ENCODE results near the gene HUWE1. TPM values are rescaled to one million over a fixed set of nuclear protein-coding genes. Genes with fewer than 3 reads are reported as not detected.

HUWE1 gene
- total RNA-seq, 4 donors from 2014 or later = 65.1 to 104 (median 84.7) TPM

DNA sequence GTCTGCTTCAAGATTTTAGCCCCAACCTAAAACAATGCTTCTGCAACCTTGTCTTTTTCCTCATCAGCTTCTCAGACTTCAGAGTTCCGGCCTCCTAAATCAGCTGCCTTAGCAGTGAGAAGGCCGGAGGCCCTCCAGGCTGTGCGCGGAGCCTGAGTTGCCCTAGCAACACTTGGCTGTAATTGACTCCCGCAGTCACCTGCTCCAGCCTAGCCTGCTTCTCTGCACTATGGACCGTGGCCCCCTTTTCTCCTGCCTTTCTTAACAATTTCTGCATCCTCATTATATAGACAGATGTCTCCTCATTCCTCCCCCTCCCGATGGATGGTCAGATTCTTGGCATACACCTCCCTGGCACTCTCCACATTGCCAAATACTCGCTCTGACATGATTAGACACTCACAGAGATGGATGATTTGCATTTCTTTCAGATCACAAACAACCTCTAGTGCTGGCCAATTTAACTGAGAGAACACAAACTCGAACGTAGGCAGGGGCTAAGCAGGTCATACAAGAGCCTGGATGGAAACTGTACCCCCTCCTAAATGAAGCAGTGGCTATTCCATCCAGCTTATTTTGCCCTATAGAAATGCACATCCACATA lies 9.5 kb upstream of the HUWE1 start:
- H3K4me3 ChIP-seq = no peak overlapping the region
- 69% methylated on average over 10 of the region's 10 CpGs; no CpG with 5 or more reads in 1 of the 2 donors for WGBS, 2 donors (ENCODE audit: low coverage in 1 of 2)
- DNase-seq = no peak

DNA sequence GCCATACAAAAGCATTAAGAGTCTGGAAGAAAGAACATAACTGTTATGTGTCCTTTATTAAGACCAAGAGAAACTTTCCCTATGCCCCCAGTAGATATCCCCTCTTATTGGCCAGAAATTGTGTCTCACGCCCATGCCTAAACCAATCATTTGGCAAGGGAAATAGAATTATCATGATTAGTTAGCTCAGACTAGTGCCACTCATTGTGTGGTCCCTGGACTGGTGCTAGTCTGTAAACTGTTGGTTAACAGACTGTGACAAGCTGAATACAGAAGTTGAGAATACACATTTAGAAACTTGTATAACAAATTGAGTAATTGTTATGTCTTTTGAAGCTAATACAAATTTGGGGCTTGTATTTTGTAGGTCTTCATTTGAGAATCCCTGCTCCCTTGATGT lies 8.1 kb upstream of the HUWE1 start:
- DNase-seq = no peak
- intact Hi-C loops (cut with DNase I; ENCODE audit: low total_unique reads) = no loop called here
- TF ChIP-seq POLR2A (IDR thresholded peaks at IDR 0.05) (no peak), EP300 (IDR thresholded peaks at IDR 0.05; ENCODE audit: low read depth) (no peak), POLR2AphosphoS5 (IDR thresholded peaks at IDR 0.05) (no peak)
- TF ChIP-seq, protein P1, sequence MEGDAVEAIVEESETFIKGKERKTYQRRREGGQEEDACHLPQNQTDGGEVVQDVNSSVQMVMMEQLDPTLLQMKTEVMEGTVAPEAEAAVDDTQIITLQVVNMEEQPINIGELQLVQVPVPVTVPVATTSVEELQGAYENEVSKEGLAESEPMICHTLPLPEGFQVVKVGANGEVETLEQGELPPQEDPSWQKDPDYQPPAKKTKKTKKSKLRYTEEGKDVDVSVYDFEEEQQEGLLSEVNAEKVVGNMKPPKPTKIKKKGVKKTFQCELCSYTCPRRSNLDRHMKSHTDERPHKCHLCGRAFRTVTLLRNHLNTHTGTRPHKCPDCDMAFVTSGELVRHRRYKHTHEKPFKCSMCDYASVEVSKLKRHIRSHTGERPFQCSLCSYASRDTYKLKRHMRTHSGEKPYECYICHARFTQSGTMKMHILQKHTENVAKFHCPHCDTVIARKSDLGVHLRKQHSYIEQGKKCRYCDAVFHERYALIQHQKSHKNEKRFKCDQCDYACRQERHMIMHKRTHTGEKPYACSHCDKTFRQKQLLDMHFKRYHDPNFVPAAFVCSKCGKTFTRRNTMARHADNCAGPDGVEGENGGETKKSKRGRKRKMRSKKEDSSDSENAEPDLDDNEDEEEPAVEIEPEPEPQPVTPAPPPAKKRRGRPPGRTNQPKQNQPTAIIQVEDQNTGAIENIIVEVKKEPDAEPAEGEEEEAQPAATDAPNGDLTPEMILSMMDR (IDR thresholded peaks at IDR 0.05) = no peak
- Histone ChIP-seq H3K4me1 (no peaks in the 10 kb centered on the region), H3K27ac (no peak overlapping the region), H3K4me3 (no peak overlapping the region), H3K9me3 (no peaks in the 10 kb centered on the region), H3K27me3 (no peaks in the 10 kb centered on the region), H3K36me3 (no peaks in the 10 kb centered on the region)
- WGBS, 2 donors (ENCODE audit: low coverage in 1 of 2) = 89% methylated on average over 1 of the region's 1 CpG; no CpG with 5 or more reads in 1 of the 2 donors
- in situ Hi-C loops (cut with MboI; ENCODE audit: low pct_ligation_motif_present in 1 of 4, low pct_unique_long_range_greater_than_20kb in 1 of 4, low sequenced_read_pairs in 3 of 4) = no loop called here

More for the DNA sequence above, 9.5 kb upstream of the HUWE1 start:
- H3K27me3 ChIP-seq = no peaks in the 10 kb centered on the region
- no peak overlapping the region for H3K27ac ChIP-seq
- TF ChIP-seq POLR2A (IDR thresholded peaks at IDR 0.05) (no peak), POLR2AphosphoS5 (IDR thresholded peaks at IDR 0.05) (no peak), EP300 (IDR thresholded peaks at IDR 0.05; ENCODE audit: low read depth) (no peak)
- TF ChIP-seq, protein P1 (IDR thresholded peaks at IDR 0.05) = no peak
- intact Hi-C loops (cut with DNase I; ENCODE audit: low total_unique reads) (no loop called here), in situ Hi-C loops (cut with MboI; ENCODE audit: low pct_ligation_motif_present in 1 of 4, low pct_unique_long_range_greater_than_20kb in 1 of 4, low sequenced_read_pairs in 3 of 4) (no loop called here)
- H3K9me3 ChIP-seq = no peaks in the 10 kb centered on the region
- no peaks in the 10 kb centered on the region for H3K36me3 ChIP-seq
- no peaks in the 10 kb centered on the region for H3K4me1 ChIP-seq

DNA sequence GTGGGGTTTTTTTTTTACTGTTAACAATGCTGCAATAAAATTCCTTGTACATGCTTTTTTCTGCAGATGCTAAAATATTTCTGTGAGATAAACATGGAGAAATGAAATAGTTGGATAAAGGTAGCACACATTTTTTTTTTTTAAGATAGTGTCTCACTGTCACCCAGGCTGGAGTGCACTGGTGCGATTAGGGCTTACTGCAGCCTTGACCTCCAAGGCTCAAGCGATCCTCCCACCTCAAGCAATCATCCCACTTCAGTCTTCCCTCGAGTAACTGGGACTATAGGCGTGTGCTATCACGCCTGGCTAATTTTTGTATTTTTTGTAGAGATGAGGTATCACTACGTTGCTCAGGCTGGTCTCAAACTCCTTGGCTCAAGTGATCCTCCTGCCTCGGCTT lies 1.8 kb upstream of the HUWE1 start:
- in situ Hi-C loops (cut with MboI; ENCODE audit: low pct_ligation_motif_present in 1 of 4, low pct_unique_long_range_greater_than_20kb in 1 of 4, low sequenced_read_pairs in 3 of 4) (no loop called here), intact Hi-C loops (cut with DNase I; ENCODE audit: low total_unique reads) (no loop called here)
- no peak overlapping the region for H3K4me3 ChIP-seq
- H3K27ac ChIP-seq = no peak overlapping the region
- TF ChIP-seq POLR2A (IDR thresholded peaks at IDR 0.05) (no peak), POLR2AphosphoS5 (IDR thresholded peaks at IDR 0.05) (no peak), EP300 (IDR thresholded peaks at IDR 0.05; ENCODE audit: low read depth) (no peak)
- TF ChIP-seq, protein P1 (IDR thresholded peaks at IDR 0.05) = no peak
- H3K27me3 ChIP-seq = no peaks in the 10 kb centered on the region
- DNase-seq = no peak
- peaks cover 0 to 10% (median 6%) of the 10 kb centered on the region in 4 donors for H3K4me1 ChIP-seq
- 60 to 81% methylated on average over 1 to 7 of the region's 7 CpGs for WGBS, 2 donors (ENCODE audit: low coverage in 1 of 2)
- no peaks in the 10 kb centered on the region for H3K9me3 ChIP-seq
- no peaks in the 10 kb centered on the region for H3K36me3 ChIP-seq

DNA sequence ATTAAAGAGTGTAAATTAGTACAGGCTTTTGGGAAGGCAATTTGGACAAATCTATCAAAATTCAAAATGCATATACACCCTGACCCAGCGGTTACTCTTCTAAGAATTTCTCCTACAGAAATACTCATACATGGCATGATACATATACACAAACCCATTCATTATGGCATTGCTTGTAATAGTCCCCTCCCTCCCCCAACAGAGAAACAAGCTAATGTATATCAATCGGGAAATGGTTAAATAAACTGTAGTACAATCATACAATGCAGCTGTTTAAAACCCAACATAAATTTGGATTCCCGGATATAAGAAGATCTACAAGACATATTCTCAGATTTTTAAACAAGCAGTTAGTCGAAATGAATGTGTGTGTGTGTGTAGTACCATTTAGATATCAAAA lies 808 bp downstream of the HUWE1 start:
- Histone ChIP-seq H3K9me3 (no peaks in the 10 kb centered on the region), H3K4me1 (peaks cover 0 to 23% (median 11%) of the 10 kb centered on the region in 4 donors), H3K36me3 (no peaks in the 10 kb centered on the region), H3K27ac (peak overlapping the region; percentile 89 to 95 (median 90)), H3K27me3 (no peaks in the 10 kb centered on the region), H3K4me3 (peak overlapping the region; percentile 22 to 85 (median 64))
- intact Hi-C loops (cut with DNase I; ENCODE audit: low total_unique reads) = no loop called here
- DNase-seq = no peak
- TF ChIP-seq EP300 (IDR thresholded peaks at IDR 0.05; ENCODE audit: low read depth) (no peak), POLR2AphosphoS5 (IDR thresholded peaks at IDR 0.05) (no peak), POLR2A (IDR thresholded peaks at IDR 0.05) (no peak)
- TF ChIP-seq, protein P1 (IDR thresholded peaks at IDR 0.05) = no peak
- in situ Hi-C loops (cut with MboI; ENCODE audit: low pct_ligation_motif_present in 1 of 4, low pct_unique_long_range_greater_than_20kb in 1 of 4, low sequenced_read_pairs in 3 of 4) = no loop called here
- WGBS, 2 donors (ENCODE audit: low coverage in 1 of 2) = 32% methylated on average over 4 of the region's 4 CpGs; no CpG with 5 or more reads in 1 of the 2 donors

Measured in transverse colon (tissue), 4 donors.